Measurements from ENCODE around the gene TBC1D13.

GRCh38 chr9:128847803-128848202, 60.8 kb downstream of the TBC1D13 start:
- TF ChIP-seq CTCF (IDR thresholded peaks at IDR 0.05; ENCODE audit: insufficient read depth, low read depth, low read length) (no peak), EZH2 (IDR thresholded peaks at IDR 0.05; ENCODE audit: insufficient read depth, low read length) (no peak)
